Occipital lobe (tissue), 2 donors: ENCODE measurements around the gene GRM2. TPM values are rescaled to one million over a fixed set of nuclear protein-coding genes. Genes with fewer than 3 reads are reported as not detected.
"Not testable (repeated sequence)": the region's sequence is repeated elsewhere in the genome, so short reads cannot be mapped to it uniquely, and the experiment has no call there.

Source experiments
- DNase-seq: peaks from one replicate; lab custom pipeline; 2025; lab: John Stamatoyannopoulos, UW
- total RNA-seq: library from RNA; depleted of rRNA; stranded (reverse); fragments of >200 nt; gene quantifications from one replicate; pipeline ENCODE4 v1.2.3, GENCODE V29; 2014

GRM2 gene
- total RNA-seq, 1 donor from 2014 or later: 12.5 TPM

- no peak for DNase-seq
Observed at GRCh38 chr3:51721062-51721745, 14.3 kb downstream of the GRM2 start.

GRCh38 chr3:51722362-51722761 lies 15.5 kb downstream of the GRM2 start:
- DNase-seq: no peak

DNA sequence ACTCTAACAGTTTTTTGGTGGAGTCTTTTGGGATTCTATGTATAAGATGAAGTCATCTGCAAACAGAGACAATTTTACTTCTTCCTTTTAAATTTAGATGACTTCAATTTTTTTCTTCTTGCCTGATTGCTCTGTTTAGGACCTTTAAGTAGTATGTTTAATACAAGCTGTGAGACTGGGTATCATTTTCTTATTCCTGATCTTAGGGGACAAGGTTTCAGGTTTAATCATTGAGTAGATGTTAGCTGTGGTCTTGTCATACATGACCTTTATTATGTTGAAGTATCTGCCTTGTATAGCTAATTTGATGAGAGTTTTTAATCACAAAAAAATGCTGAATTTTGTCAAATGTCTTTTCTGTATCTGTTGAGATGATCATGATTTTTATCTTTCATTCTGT lies 20.6 kb downstream of the GRM2 start:
- no peak for DNase-seq

GRCh38 chr3:51729042-51729633 lies 22.3 kb downstream of the GRM2 start:
- no peak for DNase-seq

DNA sequence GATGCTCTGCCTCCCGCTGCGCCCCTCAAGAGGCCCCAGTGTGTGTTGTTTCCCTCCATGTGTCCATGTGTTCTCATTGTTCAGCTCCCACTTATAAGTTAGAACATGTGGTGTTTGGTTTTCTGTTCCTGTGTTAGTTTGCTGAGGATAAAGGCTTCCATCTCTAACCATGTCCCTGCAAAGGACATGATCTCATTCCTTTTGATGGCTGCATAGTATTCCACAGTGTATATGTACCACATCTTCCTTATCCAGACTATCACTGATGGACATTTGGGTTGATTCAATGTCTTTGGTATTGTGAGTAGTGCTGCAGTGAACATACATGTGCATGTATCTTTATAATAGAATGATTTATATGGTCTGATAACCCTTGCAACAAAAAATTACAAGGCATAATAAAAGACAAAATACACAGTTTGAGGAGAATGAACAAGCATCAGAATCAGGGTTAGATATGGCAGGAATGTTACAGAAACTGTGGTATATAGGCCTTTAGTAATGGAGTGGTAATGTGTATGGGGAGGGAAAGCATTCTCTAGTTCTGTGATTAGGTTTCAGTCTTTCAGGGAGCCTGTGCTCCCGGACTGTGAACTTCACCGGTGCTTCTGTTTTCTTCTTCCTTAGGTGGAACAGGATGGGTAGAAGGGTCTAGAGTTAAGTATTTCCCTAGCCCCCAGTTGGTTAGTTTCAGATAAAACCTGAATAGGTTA lies 27.1 kb downstream of the GRM2 start:
- DNase-seq: no peak

- DNase-seq: no peak
Observed at GRCh38 chr3:51734572-51734907, 27.7 kb downstream of the GRM2 start.

GRCh38 chr3:51735039-51735438 lies 28.2 kb downstream of the GRM2 start:
- no peak for DNase-seq

GRCh38 chr3:51735950-51736349 lies 29.1 kb downstream of the GRM2 start:
- no peak for DNase-seq

- DNase-seq: no peak
Observed at GRCh38 chr3:51739110-51739509, 32.2 kb downstream of the GRM2 start.

GRCh38 chr3:51742320-51742719 lies 35.5 kb downstream of the GRM2 start:
- DNase-seq: not testable (repeated sequence)

DNA sequence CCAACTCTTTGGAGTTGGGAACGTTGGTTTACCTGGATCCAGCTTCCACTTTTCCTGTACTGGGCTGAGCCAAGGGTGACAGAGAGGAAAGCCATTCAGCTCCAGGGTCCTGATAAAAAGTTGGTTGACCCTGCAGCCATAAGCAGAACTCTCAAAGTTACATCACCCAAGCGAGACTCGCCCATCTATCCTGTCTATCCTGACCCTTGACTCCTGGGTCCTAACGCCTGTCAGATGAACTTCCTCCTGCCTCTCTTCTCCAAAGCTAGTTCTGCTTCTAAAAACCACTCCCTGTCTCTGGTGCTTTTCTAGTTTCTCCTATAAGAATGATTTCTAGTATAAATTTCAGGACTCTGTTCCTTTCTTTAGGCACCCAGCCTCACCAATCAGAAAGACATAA lies 36.1 kb downstream of the GRM2 start:
- not testable (repeated sequence) for DNase-seq

GRCh38 chr3:51747840-51748239 lies 41.0 kb downstream of the GRM2 start:
- no peak for DNase-seq

- no peak for DNase-seq
Observed at GRCh38 chr3:51748327-51748726, 41.5 kb downstream of the GRM2 start.

DNA sequence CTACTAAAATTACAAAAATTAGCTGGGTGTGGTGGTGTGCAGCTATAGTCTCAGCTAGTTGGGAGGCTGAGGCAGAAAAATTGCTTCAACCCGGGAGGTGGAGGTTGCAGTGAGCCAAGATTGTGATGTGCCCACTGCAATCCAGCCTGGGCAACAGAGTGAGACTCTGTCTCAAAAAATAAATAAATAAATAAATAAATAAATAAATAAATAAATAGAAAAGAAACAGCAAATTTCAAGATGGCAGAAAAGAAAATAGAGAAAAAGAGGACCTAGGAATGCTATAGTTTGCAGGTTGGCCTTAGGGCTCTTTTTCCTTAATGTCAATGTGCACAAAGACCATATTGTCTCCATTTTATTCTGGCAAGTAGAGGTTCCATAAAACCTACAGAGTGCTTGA lies 44.0 kb downstream of the GRM2 start:
- no peak for DNase-seq

GRCh38 chr3:51751287-51751686 lies 44.4 kb downstream of the GRM2 start:
- no peak for DNase-seq

DNA sequence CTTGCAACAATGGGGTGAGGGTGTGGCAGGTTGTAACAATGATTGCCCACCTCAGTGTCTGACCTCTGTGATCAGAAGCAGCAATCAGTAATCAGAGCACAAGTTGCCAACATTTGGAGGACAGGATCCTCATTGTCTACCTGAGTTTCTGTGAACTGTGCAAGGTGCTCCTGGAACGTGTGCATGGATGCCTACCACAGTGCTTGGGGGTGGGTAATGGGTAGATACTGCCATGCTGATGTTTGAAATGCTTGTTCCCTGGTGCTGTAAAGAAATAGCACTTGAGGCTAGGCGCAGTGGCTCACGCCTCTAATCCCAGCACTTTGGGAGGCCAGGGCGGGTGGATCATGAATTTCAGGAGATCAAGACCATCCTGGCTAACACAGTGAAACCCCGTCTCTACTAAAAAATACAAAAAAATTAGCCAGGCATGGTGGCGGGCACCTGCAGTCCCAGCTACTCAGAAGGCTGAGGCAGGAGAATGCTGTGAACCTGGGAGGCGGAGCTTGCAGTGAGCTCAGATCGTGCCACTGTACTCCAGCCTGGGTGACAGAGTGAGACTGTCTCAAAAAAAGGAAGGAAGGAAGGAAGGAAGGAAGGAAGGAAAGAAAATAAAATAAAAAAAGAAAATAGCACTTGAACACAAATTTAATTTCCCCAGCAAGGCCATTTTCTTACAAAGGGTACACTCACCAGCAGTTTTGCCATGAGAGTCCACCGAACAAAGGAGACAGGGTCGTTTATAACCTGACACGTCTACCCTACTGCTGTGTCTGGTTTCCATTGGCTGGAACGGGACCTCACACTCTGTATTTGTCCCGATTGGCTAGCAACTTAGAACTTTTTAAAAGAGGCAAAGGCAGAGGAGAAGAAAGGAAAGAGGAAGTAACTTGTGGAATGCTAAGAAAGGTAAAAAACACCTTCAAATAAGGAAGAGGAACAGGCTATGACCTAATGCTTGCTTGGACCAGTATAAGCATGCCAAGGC lies 47.2 kb downstream of the GRM2 start:
- not testable (repeated sequence) for DNase-seq

DNA sequence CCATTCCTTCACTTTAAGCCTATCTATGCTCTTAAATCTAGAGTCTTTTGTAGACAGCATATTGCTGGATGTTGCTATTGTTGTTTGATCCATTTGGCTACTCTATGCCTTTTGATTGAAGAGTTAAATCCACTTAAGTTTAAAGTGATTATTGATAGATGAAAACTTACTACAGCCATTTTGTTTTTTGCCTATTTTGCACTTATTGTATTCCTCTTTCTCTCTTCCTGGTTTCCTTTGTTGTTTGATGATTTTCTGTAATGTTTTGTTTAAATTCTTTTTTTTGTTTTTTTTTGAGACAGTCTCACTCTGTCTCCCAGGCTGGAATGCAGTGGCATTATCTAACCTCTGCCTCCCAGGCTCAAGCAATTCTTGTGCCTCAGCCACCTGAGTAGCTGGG lies 52.3 kb downstream of the GRM2 start:
- DNase-seq: no peak
